Upper lobe of left lung (tissue), 4 donors: Measurements from ENCODE around the gene PRTFDC1.

Source experiments
- CTCF ChIP-seq, 6 experiments: fragments of 450-650 bp in 4 of 6; fragments of 200-600 bp in 2 of 6; sonication (generic) in 2 of 6; IDR thresholded peaks; one replicate each; pipeline ENCODE4 v1.5.1; 2016 to 2019; ENCODE audit warnings: antibody characterized with exemption in 6 of 6
- EP300 ChIP-seq, 4 donors: sonication (generic); formaldehyde crosslinking; IDR thresholded peaks; one replicate each; pipeline ENCODE4 v1.5.1; 2017; ENCODE audit warnings: antibody characterized with exemption in 4 of 4, control low read depth in 2 of 4
- POLR2A ChIP-seq, 4 donors: fragments of 450-650 bp; IDR thresholded peaks; one replicate each; pipeline ENCODE4 v1.5.1; 2016 to 2017; ENCODE audit warnings: antibody characterized with exemption in 4 of 4, mild to moderate bottlenecking in 2 of 4

GRCh38 chr10:24825551-24825950, 126.9 kb downstream of the PRTFDC1 start:
- TF ChIP-seq CTCF (IDR thresholded peaks at IDR 0.05) = no peak
- no peak for TF ChIP-seq POLR2A (IDR thresholded peaks at IDR 0.05)
- TF ChIP-seq EP300 (IDR thresholded peaks at IDR 0.05) = no peak
